GM10847 (cell line): ENCODE results near the gene KLHL29.

Experiments used
- POLR2A ChIP-seq: IDR thresholded peaks from 2 replicates; pipeline ENCODE4 v1.6.1; 2011; ENCODE audit not compliant: insufficient read length; ENCODE audit errors: extremely low read depth

The KLHL29 gene

DNA sequence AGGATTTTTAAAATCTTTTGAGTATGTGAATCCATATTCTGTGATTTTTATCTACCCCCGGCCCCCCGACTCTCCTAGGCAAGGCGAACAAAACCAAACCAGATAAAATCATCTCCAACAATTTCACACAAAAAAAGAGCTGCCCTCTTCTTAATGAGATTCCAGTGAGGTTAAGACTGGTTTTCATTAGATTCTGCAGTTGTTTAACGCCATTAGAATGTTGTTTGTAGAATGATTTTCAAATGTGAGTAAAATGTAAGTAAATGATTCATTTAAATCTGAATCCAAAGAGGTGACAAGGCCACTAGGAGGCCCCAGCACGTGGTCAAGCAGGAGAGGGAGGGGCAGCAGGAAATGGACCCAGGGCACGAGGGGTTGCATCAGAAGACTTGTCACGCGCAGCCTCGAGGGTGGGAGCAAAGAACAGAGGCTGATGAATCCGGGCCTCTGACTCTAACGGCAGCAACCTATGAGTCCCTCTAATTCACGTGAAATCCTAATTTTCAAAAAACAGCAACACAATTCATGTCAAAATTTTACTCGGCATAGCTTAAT lies 24.3 kb upstream of the KLHL29 start:
- TF ChIP-seq POLR2A = no peak

DNA sequence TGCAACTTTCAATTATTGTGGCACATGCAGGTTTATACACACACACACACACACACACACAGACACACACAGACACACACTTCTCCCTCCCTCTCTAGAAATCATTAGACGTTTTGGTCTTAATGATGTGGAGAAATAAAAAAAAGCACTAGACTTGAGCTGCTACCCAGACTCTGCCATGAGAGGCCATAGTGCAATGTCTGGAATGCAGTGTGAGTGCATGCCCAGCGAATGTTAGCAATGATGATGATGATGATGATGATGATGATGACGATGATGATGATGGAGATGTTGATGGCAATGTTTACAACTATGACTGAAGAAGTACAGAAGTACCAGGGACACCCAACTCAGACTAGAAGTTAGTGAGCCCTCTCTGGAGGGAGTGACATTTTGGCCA lies 23.8 kb upstream of the KLHL29 start:
- no peak for TF ChIP-seq POLR2A

DNA sequence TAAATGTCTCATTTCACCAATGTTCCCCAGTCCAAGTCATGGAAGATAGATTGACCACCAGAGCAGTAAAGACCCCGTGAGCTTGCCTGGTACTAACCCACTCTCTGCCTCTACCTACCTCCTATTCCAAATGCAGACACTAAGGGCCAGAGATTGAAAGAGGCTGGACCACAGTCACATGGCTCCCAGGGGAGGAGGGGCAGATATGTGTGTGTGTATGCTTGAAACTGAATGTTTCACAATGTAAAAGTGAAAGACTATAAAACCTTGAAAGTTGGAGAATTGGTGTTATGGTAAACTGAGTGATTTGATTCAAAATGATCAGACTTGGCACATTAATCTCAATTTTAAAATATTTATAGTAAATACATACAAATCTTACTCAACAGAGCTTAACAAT lies 21.7 kb upstream of the KLHL29 start:
- no peak for TF ChIP-seq POLR2A

DNA sequence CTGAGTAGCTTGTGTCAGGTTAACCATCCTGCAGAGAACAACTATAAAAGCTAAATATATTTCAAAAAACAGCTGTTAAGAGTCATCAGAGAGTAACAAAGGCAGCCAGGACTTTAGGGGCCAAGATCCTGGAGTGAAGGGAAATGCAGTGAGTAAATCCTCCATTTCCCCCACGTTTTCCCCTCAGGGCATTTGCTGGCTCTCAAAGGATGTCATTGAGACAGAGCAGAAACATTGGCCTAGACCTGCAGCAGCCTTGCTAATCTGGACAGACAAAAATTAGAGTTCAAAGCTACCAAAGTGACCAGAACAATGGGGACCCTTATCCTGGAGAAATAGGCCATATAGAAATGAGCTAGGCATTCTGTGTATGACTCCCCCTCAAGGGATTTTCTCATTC lies 21.1 kb upstream of the KLHL29 start:
- TF ChIP-seq POLR2A = no peak

DNA sequence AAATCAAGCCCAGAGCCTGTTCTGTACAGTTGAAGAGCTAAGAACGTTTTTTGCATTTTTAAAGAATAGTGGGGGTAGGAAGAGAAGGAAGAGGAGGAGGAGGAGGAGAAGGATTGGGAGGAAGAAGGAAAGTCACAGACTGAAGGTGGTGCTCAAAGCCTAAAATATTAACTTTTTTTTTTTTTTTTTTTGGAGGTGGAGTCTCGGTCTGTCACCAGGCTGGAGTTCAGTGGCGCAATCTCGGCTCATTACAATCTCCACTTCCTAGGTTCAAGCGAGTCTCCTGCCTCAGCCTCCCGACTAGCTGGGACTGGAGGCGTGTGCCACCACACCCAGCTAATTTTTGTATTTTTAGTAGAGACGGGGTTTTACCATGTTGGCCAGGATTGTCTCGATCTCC lies 18.3 kb upstream of the KLHL29 start:
- TF ChIP-seq POLR2A = no peak

DNA sequence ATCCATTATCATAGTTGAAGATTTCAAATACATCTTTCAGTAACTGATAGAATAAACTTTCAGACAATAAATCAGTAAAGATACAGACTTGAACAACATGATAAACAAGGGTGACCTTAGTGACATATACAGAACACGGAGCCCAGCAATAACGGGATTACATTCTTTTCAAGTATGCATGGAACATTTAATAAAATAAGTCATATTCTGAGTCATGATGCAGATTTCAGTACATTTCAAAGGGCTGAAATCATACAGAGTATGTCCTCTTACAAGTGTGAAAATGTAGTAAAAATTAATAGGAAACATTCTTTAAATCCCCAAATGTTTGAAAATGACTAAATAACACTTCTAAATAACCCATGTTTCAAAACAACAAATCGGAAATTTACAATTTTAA lies 17.2 kb upstream of the KLHL29 start:
- TF ChIP-seq POLR2A = no peak

DNA sequence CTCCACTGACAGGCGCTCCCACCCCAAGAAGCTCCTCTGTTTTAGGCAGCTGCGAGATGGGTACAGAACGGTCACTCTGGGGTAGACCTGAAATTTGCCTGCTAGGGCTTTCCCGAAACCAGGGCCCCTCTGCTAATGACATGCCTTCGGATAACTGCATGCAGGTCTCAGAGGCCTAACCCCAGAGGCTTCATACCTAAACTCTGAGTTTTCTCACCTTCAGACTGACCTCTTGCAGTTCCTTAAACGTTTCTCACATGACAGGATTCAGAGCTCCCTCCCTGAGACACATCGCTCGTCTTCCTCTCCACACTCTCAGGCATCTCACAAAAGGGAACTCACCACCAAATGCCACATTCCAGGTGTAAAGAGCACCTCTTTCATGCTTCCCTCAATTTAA lies 11.3 kb upstream of the KLHL29 start:
- TF ChIP-seq POLR2A = no peak

DNA sequence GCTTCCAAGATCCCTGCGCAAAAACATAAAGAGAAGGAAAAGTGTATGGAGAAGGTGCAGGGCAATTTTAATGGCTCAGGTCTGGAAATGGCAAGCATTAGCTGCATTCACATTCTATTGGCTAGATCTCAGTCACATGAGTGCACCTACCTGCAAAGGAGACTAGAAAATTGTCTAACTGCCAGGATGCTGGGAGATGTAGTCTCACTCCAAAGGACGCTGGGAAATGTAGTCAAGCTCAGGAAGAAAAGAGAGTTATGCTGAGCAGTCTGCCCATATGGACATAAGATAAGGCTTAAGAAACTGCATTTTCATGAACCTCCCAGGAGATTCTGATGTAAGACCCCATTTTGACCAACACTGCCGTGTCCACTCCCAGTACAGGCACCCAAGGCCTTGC lies 9.5 kb upstream of the KLHL29 start:
- no peak for TF ChIP-seq POLR2A

DNA sequence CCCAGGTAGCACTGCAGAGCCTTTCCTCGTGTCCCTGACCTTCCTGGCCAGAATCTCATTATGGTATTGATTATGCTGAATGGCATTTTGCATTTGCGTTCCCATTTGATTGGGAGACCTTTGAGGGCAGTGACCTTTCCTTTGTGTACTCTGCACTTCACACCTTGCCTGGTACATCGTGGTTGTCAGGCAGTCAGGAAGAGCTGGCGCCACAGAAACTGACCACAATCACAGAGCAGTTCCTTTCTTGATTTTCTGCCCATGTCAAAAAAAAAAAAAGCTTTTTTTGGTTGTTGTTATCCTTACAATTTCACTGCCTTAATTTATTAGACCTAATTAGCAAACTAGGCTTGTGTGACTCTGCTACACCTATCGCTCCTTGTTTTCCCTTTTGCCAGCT lies 8.9 kb upstream of the KLHL29 start:
- no peak for TF ChIP-seq POLR2A

DNA sequence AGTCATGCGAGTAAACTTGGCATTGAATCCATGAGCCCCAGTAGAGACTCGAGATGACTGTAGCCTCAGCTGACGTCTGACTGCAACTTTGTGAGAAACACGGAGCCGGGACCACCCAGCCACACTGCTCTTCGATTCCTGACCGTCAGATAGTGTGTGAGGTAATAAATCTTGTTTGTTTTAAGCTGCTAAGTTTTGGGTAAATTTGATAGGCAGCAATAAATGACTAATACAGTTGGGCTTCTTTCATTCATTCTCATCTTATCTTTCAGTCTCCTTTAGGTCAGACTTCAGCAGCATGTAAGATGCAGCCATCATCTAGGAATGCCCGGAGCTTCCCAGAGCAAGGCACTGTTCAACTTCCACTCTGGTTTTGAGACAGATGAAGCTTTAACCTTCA lies 8.0 kb upstream of the KLHL29 start:
- no peak for TF ChIP-seq POLR2A

DNA sequence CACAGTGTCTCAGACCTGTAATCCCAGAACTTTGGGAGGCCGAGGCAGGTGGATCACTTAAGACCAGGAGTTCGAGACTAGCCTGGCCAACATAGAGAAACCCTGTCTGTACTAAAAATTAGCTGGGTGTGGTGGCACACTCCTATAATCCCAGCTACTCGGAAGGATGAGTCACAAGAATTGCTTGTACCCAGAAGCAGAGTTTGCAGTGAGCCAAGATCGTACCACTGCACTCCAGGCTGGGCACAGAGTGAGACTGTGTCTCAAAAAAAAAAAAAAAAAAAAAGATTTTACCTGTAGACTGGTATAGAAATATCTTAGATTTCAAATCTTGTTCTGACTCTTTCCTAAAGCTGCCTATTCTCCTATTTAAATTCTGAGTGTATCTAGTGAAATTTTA lies 7.2 kb upstream of the KLHL29 start:
- TF ChIP-seq POLR2A = no peak

DNA sequence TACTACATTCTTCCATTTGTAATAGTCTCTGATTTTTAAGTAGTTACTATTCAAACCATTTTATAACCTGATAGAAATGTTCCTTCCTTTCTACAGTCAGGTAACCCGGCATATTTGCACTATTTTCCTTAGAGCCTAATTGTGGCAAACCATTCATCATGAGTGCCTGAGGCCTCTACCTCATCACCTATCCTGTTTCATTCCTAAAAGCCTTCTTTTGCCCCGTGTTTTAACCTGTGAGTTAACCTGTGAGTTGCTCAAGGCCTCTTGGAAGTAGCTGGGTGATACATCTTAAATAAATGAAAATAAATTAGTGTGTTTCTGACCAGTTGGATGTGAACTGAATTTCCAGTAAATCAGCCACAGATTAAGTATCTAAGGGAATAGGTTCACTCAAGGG lies 6.5 kb upstream of the KLHL29 start:
- no peak for TF ChIP-seq POLR2A

DNA sequence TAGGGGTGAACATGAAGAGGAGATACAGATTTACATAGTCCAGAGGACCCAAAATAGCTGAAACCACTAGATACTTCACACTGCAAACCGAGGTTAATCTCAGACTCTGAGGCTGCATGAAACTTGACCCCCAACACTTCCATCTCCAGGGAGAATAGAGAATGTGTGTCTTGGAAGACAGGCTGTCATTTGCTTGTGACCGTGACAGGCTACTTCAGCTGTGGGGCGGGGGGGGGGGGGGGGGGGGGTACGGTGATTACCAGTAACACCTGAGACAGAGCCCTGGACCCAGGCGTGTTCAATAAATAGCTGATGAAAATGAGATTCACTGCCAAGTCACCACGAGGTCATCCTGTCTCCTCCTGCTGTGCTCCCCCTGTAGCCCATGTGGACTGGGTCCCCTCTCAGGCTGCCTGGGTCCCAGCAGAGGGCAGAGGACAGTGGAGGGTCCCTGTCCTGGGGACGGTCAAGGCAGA lies 5.7 kb upstream of the KLHL29 start:
- no peak for TF ChIP-seq POLR2A

DNA sequence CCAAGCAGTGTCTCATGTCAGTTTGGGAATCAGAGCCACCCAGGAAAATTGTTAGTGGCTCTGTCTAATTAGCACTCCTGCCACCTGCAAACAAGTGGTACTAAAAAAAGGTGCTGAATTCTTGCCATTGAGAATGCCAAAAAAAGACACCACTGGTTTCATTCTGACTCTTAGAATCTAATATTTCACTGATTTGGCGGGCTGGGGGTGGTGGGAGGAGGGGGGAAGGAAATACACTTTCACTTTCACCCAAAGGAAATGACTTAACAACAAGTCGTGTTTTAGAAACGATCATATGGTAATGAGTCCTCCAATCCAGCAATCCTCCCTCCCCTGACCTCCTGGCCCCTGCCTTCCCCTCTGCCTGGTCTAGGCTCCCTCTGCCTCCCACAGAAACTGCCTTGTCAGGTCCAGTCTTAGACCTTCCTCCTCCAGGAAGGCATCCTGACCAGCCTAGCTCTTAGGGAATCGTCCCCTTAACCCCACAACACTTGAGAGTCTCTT lies 4.4 kb upstream of the KLHL29 start:
- TF ChIP-seq POLR2A = no peak

DNA sequence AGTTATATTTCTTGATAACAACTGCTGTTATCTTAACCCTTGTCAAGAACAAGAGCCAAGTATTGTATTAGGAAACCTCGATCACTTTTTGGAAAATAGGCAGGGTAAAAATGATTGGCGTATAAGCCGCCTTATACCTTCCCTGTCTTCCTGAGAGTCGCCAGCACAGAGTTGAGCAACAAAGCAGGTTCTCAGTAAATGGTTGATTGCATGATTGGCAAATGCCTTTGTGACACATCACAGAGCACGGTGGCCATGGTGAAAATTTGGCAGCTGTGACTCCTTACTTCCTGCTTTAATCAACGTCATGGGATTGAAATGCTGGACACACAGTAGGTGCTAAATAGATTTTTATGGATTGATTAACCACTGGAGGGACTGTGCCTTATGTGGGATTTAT lies 3.9 kb upstream of the KLHL29 start:
- TF ChIP-seq POLR2A = no peak

DNA sequence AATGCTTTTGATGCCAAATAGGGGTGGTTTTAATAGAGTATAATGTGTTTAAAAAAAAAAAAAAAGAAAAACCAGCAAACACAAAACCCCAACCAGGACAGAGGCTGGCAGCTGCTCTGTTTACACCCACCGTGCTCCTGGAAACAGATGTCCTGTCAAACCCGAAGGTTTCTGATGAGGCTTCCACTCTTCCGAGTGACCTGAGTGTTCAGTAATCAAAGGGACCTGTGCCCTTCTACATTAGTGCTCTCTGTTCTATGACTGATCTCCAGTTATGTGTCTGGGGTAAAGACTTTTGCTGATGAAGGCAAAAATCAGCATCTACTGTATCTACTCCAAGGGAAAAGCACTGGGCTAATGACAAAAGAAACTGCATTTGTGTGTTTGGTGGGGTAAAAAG lies 3.5 kb upstream of the KLHL29 start:
- no peak for TF ChIP-seq POLR2A

DNA sequence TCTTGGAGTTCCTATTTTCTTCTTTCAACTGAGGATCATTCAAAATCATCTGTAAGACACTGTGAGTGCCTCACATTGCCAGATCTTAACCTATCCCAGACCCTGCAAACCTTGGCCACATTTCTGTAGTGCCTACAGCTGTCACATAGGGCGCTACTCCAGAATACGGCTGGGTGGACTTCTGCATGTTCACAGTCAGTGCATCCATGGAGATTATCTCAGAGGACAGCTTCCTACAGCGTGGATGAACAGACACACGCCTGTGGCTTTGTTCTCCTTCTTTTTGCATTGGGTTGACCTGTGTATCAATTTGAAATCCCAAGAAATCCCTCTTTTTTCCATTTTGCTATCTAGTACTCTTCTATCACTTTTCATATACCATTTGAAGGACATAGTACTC lies 1.9 kb upstream of the KLHL29 start:
- no peak for TF ChIP-seq POLR2A
